Fibroblast of pulmonary artery (primary cell): ENCODE measurements around the gene PLEKHG7.

Experiments used
- DNase-seq: peaks from one replicate; pipeline ENCODE4 v3.0.0-alpha.2; 2010; ENCODE audit warnings: low read depth
- H3K4me3 ChIP-seq: replicated peaks from 2 replicates; pipeline ENCODE4 v1.5.1; 2011; ENCODE audit warnings: low read depth, mild to moderate bottlenecking, control low read depth, low read length, moderate library complexity
- CTCF ChIP-seq: IDR thresholded peaks from 2 replicates; pipeline ENCODE4 v1.5.1; 2011; ENCODE audit warnings: mild to moderate bottlenecking, control low read depth, low read length, inconsistent platforms; ENCODE audit errors: missing control alignments

PLEKHG7 gene

DNA sequence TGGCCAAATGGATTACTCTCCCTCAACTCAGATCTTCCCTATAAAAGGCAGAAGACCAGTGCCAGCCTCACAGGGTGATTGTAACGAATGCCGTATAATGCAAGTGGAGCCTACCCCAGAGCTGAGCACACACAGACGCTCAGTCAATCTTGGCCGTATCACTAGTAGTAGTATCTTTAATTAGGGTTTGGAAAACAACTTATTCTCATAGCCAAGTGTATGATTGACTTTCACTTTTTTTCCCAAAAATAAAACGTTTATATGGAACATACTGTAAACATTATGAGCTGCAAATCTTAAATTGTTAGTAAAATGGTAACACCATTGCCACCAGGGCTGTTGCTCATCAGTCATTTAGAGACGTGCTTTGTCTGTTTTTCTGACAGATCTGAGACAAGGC, 30.4 kb downstream of the PLEKHG7 start:
- no peak for TF ChIP-seq CTCF
- no peak overlapping the region for H3K4me3 ChIP-seq
- no peak for DNase-seq

DNA sequence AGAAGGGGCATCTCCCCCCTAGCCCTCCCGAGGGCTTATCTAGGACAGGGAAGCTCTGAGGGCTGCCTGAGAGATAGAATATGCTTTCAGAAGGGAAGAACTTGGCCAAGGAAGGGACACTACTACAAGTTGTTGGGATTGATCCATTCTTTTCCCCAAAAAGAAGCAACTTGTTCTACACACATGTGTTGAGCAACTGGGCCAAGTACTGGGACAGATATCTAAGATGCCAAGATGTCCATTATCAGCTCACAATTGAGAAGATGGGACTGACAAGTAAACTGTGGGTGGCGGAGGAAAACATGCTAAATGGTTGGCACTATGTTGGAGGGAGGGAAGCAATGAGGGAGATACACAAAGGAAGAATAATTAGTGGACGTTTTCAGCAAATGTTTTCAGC, 30.9 kb downstream of the PLEKHG7 start:
- no peak for DNase-seq
- TF ChIP-seq CTCF: no peak
- H3K4me3 ChIP-seq: no peak overlapping the region

- peak; percentile 97 for DNase-seq
- H3K4me3 ChIP-seq: peak overlapping the region; percentile 1
- TF ChIP-seq CTCF: peak; percentile 21
Observed at GRCh38 chr12:92735131-92735721, 32.4 kb downstream of the PLEKHG7 start.

DNA sequence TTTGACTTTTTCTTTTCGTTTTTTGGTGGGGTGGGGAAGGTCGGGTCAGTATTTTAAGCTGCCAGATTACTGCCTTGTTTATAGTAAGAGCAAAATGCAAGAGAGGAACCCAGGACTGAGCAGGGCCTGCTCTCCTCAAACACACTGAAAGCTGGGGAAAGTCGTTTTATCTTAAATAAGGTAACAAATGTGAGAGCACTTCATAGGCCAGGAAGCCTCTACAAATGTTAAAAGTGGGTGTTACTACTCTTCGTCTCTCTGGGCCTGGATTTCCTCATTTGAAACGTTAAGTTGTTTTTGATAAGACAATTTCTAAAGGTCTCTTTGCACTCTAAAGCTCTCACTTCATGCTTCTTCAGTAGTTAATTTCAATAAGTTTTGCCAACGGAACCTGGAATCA, 33.8 kb downstream of the PLEKHG7 start:
- H3K4me3 ChIP-seq: no peak overlapping the region
- TF ChIP-seq CTCF: no peak
- DNase-seq: no peak

GRCh38 chr12:92737855-92738850, 35.4 kb downstream of the PLEKHG7 start:
- DNase-seq: no peak
- no peak for TF ChIP-seq CTCF
- H3K4me3 ChIP-seq: no peak overlapping the region

DNA sequence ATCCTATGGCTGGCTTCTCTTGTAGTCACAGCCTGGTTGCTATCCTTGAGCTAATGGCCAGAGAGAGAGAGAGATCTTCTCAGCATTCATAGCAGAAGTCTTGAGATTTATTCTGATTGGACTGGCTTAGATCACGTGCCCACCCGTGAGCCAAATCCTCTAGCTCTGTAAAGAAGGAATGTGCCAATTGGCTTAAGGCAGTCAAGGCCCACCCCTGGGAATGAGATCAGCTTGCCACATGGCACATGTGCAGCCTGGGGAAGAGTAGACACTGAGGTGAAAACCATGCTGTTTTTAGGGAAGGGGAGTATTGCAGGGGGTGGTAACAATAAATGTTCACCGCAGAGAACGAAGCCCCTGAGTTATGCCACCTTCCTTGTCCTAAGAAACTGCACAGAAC, 36.3 kb downstream of the PLEKHG7 start:
- H3K4me3 ChIP-seq: no peak overlapping the region
- no peak for TF ChIP-seq CTCF
- peak; percentile 29 for DNase-seq
